NCI-H1105 (cell line): ENCODE results near the gene ITGB7.
"Not testable (repeated sequence)": the region's sequence is repeated elsewhere in the genome, so short reads cannot be mapped to it uniquely, and the experiment has no call there.

Experiments used
- DNase-seq: peaks from one replicate; lab custom pipeline; 2025; lab: John Stamatoyannopoulos, UW

ITGB7 gene

DNA sequence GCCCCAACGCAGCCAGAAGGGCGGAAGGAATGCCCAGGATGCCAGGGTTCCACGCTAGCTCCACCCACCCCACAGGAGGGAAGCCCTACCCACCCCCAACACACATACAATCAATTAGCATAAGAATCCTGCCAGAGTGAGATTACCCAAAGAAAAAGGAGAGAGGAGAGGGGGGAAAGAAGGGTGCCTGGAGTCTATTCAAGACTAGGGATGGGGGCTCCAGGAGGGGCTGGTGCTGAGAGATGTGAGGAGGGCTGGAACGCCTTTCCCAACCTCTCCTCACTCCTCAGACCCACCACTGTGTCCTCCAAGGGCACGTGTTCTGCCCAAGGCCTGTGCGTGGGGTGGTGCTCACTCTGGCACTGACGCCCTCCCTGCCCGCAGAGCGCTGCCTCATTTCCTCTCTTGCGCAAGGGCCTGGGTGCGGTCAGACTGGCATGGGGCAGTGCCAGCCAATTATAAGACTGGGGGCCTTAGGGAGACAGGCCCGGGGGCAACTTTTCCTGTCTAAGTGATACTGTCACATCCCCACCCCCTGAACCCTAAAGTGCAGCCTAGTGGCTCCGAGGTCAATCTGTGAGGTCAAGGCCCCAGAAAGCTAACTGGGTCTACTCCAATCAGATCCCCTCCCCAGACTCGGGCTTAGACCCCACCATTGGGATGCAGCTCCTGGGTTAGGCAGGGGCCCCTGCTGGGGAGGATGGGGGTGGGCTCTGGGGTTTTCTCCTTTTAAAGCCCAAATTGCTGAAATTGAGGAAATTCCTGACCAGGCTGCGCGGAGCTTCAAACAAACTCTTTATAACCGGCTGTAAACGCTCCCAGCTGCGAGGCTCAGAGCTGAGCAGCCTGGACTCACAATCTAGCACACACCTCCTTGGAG, 10.2 kb upstream of the ITGB7 start:
- DNase-seq, result no peak

DNA sequence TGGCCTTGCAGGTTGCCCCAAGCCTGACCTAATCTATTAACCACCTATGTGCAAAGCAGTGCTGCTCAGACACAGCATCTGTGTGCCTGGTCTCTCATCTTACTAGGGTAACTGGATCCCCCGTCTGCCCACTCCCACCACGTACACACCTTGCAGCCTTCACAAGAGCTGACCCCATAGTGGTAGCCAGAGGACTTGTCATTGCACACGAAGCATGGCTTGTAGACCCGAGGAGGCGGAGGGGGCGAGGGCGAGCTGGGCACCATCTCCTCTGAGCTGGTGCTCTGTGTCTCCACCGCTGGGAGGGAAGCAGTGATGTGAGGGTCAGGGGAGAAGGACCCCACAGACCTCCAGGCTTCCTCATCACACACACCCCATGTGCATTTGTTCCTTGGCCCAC, 8.4 kb upstream of the ITGB7 start:
- DNase-seq, result no peak

DNA sequence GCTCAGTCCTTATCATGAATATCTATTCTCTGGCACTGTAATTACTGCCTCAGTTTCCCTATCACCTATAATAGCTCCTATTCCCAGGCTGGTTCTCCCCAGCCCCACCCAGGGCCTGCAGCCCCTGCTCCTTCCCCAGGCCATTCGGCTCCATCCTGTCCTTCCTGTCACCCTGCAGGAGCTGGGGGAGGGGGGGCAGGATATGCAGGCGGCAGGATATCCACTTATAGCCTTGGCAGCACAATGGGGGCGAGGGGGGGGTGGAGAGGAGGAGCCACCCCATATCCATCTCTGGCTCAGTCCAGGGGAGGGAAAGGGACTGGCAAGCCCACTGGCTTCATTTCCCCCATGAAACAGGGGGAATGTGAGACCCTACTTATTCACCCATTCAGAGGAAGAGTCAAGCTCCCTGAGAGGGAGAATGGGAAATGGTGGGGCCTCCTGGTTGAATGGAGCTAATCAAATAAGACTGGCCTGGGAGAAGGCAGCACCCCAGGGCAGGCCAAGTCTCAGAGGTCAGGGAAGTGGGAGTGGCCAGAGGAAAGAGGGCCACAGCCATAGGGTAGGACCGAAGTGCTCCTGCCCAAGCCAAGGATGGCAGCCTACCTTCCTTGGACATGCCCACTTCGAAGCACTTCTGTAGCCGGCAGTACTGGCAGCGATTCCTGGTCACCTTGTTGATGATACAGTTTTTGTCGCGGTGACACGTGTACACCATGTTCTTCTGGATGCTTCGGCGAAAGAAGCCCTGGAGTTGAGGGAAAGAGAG, 7.8 kb upstream of the ITGB7 start:
- no peak for DNase-seq

DNA sequence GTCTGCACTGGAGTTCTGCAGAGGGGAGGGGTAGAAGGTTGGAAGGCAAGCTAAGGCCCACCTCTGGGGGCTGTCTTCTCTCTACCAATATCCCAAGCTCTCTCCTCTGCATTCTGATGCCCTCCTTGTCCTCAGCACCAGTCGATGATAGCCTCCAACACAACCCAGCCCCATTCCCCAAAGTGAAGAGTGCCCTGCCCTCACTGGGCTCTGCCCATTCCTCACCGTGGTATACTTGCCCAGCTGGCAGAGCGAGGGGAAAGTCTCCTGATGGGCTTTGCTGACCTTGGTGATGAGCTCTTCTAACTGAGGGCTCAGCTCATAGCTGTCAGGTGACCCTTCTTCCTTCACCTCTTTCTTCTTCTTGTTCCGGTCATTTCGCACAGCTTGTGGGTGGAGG, 7.2 kb upstream of the ITGB7 start:
- DNase-seq, result no peak

DNA sequence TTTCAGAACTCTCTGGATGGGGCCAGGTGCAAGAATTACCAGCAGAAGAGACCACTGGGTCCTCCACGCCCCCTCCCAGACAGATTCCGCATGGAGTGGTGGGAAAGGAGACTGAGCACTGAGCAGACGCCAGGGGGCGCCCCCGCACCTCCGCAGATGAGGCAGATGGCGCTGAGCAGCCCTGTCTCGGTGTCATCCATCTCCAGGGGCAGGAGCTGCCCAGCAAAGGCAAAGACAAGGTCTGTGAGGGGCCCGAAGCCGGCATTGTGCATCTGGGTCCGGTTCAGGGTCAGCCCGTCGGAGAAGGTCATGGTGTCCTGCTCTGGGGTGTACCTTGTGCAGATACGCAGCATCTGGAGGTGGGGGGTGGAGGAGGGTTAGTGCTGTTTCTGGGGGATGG, 6.3 kb upstream of the ITGB7 start:
- peak; percentile 60 for DNase-seq

DNA sequence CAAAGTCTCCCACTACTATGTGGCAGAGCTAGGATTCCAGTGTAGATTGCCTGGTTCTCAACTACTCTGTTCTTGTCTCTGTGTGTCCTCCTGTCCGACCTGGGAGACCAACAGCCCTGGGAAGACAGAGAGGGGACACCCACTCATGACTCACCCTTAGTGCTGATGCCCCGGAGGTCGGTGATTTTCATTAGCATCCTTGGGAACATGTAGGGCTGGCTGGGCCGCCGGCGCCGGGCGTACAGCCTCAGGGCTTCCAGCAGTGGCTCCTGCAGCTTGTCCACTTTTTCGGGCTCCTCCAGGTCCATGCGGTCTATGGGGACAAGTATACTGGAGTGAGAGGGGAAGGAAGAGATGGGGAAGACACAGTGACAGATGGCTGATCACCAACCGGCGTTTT, 5.9 kb upstream of the ITGB7 start:
- no peak for DNase-seq

DNA sequence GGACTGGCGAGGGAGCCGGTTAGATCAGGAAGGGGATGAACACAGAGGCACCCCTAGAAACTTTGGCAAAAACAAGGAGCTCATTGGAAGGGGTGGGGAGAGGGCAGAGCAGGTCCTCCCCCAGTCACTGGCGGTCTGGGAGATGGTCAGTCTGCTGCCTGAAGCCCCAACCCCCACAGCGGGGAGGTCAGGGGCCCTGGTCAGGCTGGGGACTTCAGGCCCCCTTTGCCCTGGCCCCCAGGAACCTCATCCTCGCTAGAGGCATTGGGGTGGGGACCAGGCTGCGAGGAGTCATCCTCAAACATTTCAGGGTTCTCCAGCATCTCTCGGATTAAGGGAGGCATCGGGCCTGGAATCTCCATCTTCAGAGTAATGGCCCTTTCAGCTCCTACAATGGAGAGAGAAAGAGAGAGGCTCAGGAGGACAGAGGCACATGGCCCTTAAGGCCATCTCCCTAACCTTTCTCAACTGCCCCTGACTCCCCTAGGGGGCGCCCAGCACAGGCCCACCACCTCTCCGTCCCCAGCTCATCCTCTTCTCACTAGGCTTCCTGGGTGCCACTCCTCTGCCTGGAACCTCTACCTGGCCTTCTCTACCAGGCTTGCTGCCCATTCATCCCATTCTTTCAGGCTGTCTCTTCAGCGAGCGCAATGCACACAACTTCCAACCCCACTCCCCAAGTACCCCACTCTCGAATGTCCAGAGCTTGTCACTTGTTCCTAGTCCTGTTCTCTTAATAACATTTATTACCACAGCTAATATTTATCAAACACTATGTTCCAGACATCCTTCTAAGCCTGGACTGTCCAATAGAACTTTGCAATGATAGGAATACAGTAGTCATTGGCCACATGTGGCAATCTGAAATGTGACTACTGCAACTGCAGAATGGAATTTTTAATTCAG, 4.7 kb upstream of the ITGB7 start:
- DNase-seq, result no peak

DNA sequence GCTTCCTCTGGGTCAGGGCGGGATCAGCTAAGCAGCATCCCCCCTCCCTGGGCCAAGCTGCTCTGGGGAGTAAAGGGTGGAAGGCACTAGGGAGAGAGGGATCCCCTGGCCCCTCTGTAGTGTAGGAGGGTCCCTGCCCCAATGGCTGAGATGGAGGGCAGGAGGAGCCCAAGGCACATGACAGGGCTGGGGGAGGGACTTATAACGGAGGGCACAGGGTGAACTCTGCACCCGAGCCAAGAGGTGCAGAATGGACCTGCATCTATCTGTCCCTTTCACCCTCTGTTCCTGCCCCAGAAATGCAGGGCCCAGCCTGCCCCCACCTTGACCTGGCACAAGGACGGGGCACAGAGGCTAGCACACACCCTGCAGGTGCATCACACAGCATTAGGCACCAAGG, 3.8 kb upstream of the ITGB7 start:
- no peak for DNase-seq

DNA sequence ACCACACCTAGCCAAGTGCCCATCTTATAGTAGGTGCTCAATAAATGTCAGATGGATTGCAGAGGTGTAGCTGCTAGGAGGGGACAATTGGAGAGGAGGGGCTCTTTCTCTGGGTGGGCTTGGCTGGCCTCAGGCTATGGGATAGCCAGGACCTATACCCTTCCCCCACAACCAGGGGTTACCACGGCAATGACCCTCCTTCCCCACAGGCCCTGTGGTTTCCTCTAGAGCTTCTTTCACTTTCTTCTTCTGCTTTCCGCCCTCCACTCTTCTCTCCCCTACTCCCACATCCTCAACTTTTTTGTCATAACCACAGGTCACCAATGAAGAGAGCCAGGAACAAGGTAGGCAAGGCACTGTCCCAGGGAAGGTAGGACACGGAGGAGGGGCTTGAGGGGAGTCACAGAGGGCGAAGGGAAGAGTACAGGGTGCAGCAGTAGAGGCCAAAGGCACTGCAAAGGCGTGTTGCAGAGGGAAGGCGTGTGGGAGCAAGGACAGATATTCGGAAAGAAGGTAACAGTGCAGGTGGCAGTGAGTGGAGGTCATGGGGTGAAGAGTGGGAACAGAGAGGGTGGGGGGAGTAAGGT, 1.9 kb upstream of the ITGB7 start:
- no peak for DNase-seq

DNA sequence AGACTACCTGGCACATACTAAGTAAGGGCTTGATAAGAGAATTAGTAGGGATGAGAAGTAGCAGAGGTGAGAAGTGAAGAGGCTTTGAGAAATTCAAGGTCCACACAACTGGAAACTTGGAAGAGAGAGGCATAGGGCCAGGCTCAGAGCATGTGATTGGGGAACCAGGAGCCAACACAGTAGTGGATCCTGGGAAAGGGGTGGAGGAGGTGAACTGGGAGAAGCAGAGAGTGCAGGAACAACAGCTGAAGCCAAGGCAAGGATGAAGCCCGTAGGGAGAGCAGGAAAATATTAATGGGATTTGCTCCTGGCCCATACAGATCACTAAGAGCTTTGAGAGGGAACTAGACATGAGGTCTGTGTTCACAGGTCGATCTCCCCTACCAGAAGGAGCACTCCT, 1.4 kb upstream of the ITGB7 start:
- no peak for DNase-seq

DNA sequence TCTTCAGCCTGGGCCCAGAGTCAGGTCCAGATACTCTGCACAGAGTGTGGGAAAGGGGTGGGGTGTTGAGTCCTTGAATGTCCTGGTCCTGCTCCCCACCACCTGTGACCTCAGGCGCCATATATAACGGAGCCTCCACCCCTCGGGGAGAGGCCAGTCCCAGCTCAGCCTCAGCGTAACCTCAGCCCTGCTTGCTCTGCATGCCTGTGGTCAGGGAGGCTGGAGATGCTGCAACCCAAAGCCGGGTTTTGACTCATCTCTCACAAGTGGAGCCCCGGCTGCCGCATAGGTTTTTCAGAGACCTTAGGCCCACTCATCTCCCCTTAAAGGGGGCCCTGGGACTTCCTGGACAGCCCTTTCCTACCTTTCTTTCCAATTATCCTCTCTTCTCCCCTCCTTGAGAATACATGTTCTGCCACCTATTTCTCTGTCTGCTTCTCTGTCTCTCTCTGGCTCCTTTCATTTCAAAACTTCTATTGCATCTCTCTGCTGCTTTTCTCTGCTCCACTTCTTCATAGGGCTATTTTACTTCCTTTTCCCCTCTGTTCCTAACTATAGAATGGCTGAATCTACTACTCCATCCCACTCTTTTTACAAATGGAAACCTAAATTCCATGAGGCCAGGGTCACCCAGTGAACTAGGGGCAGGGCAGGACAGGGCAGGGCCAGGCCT, 1.2 kb downstream of the ITGB7 start:
- DNase-seq, result no peak

DNA sequence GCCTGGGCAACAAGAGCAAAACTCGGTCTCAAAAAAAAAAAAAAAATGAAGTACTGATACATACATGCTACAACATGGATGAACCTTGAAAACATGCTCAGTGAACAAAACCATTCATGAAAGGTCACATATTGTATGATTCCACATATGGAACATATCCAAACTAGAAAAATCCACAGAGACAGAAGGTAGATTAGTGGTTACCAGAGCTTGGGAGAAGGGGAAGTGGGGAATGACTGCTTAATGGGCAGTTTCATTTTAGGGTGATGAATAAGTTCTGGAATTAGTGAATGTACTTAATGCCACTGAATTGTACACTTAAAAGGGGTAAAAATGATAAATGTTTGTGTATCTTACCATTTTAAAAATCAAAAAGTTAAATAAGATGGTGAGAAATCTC, 2.7 kb downstream of the ITGB7 start:
- DNase-seq, result no peak

DNA sequence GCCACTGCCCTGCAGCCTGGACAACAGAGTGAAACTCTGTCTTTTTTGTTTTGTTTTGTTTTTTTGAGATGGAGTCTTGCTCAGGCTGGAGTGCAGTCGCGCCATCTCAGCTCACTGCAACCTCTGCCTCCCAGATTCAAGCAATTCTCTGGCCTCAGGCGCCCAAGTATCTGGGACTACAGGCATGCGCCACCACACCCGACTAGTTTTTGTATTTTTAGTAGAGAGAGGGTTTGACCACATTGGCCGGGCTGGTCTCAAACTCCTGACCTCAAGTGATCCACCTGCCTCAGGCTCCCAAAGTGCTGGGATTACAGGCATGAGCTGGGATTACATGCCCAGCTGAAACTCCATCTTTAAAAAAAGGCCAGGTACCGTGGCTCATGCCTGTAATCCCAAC, 4.7 kb downstream of the ITGB7 start:
- not testable (repeated sequence) for DNase-seq

DNA sequence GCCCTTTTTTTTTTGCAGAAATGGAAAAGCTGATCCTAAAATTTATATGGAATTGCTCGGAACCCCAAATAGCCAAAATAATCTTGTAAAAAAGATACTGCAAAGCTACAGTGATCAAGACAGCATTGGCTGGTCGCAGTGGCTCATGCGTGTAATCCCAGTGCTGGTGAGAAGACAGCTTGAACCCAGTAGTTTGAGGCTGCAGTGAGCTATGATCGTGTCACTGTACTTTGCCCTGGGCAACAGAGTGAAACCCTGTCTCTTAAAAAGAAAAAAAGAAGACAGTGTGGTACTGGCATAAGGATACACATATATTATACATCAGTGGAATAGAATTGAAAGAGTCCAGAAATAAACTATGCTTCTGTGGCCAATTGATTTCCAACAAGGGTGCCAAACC, 5.4 kb downstream of the ITGB7 start:
- no peak for DNase-seq

DNA sequence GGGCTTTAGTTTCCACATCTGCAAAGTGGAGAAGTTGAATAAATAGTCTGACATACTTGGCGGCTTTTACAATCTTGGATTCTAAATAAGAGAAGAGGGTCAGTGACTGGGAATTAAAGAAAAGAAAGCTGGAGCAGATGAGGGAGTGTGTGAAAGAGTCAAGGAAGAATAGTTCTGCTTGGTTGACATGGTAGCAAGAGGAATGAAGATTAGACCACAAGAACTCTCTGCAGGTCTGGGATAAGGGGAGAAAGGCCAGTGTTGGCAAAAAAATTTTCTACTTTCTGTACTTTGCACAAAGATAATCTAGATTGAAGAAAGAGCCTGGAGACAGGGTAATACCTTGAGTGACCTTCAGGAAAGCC, 5.9 kb downstream of the ITGB7 start:
- DNase-seq, result no peak

DNA sequence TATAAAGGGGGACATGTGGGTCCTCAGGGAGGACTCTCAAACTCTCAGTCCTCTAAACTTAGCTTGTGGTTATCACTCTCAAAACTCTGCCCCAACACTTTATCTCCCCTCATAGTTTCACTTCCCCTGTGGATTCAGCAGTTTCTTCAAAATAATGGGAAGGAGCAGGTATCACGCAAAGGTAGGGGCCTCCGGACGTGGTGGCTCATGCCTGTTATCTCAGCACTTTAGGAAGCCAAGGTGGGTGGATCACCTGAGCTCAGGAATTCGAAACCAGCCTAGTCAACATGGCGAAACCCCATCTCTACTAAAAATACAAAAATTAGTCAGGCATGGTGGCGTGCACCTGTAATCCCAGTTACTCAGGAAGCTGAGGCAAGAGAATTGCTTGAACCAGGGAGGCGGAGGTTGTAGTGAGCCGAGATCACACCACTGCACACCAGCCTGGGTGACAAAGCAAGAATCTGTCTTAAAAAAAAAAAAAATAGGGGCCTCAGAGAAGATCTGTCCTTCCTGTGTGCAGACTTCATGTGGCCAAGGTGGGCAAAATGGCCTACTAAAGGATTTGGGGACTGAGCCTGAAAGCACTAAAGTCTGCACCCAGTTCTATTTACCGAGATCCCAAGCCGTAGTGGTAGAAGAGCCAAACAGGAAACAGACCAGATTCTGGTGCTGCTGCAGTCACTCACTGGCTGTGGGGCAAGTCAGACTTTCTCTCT, 6.4 kb downstream of the ITGB7 start:
- no peak for DNase-seq

DNA sequence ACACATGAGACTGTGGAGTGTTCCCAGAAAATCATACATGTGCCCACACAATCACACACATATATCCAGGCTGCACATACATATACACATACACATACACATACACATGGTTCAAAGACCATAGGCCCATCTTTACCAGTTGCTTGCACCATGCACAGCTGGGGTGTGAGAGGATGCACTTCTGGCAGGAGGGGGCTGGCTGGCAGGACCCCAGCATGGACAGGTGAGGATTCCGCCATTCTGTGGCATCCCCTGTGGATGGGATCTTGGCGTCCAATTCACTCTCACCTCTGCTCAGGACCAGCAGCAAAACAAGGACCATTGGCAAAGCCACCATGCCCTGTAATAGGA, 7.0 kb downstream of the ITGB7 start:
- no peak for DNase-seq

DNA sequence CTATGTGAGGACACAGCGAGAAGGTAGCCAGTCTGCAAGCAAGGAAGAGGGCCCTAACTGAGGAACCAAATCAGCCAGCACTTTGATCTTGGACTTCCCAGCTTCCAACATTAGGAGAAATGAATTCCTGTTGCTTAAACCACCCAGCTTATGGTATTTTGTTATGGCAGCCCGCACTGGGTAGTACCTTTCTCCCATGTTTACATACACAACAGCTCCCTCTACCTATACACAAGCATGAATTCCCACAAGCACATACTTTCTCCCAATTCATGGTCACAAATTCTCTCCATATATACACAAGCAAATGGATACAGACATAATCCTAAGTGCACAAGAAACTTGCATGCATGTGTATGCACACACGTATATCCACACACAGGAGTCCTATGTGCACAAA, 7.4 kb downstream of the ITGB7 start:
- DNase-seq, result no peak

DNA sequence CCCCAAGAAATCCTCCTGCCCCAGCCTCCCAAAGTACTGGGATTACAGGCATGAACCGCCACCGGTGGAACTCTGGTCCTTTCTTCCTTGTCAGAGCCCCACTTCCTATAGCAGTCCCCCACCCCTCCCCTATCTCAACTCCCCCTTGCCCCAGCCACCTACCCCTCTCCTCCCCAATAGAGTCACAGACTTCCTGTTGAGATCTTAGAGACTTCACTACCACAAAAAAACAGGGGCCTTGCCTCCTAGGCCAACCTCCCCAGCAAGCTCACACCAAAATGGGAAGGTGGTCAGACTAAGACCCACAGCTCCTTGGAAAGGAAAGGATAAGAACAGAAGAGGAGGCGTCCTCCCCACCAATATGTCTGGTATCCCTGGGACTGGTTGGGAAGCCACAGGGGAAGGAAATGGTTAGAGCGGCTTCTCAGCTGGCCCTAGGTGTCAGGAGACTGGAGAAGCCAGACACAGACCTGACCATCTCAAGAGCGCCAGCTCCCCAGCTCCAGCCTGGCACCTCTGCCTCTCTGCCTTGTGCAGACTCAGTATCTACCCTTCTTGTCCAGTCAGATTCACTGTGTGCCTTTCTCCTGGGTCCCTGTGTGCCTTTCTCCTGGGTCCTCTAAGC, 8.5 kb downstream of the ITGB7 start:
- no peak for DNase-seq

DNA sequence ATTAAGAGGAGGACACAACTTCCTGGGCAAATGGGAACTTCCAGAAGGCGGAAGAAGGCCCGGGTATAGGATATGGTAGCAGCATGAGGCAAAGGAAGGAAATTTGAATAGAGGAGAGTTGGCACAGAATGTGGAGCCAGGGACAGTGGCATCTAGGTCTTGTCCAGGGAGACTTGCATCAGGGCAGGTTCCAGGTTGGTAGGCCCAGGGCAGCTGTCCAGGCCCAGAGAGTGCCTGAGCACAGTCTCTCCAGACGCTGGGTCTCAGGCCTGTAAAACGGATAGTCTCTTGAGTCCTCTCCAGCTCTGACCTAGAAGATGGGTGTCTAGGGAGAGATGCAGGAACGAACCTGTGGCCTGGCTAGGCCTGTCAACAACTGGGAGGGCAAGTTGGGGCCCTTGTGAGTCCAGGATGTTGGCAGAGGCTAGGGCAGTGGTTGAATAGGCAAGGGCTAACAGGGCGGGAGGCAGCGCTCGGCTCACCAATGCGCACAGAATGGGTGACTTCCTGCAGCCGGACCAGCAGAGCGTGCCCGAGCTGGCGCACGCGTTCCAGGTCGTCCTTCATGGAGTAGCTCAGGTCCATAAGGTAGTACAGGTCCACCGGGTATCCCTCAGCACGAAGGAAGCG, 9.9 kb downstream of the ITGB7 start:
- DNase-seq, result no peak
